Heart left ventricle (tissue), 16 donors: Measurements from ENCODE around the gene TRIM29. TPM values are rescaled to one million over a fixed set of nuclear protein-coding genes. Genes with fewer than 3 reads are reported as not detected.

Experiments
- ATAC-seq, 4 donors: fragments of 200-7000 bp; cut with Tn5 transposase; one replicate each; pipeline ENCODE4 v1.9.1; 2020 to 2022; ENCODE audit warnings: moderate library complexity in 4 of 4, mild to moderate bottlenecking in 3 of 4, moderate number of reproducible peaks in 1 of 4
- DNase-seq, 5 donors: peaks; one replicate each; pipeline ENCODE4 v3.0.0-alpha.2; 2020
- H3K27ac ChIP-seq, 12 donors: fragments of 200-600 bp; sonication (generic) in 4 of 12; one replicate each; pipeline versions ENCODE4 v1.5.0 to v1.8.0; 2016 to 2022; ENCODE audit warnings: mild to moderate bottlenecking in 2 of 12
- H3K27me3 ChIP-seq, 9 donors: fragments of 200-600 bp; sonication (generic) in 2 of 9; one replicate each; pipeline versions ENCODE4 v1.5.1 to v1.8.0; 2016 to 2022; ENCODE audit warnings: mild to moderate bottlenecking in 3 of 9
- H3K36me3 ChIP-seq, 9 donors: fragments of 200-600 bp; sonication (generic) in 2 of 9; one replicate each; pipeline versions ENCODE4 v1.5.0 to v1.8.0; 2018 to 2022; ENCODE audit warnings: mild to moderate bottlenecking in 2 of 9
- H3K4me1 ChIP-seq, 12 donors: fragments of 200-600 bp; sonication (generic) in 4 of 12; one replicate each; pipeline versions ENCODE4 v1.5.0 to v1.8.0; 2016 to 2022; ENCODE audit warnings: mild to moderate bottlenecking in 3 of 12
- H3K4me3 ChIP-seq, 12 donors: fragments of 200-600 bp; sonication (generic) in 4 of 12; one replicate each; pipeline versions ENCODE4 v1.5.0 to v1.8.0; 2017 to 2022; ENCODE audit warnings: mild to moderate bottlenecking in 9 of 12, moderate library complexity in 4 of 12
- H3K9me3 ChIP-seq, 12 donors: fragments of 200-600 bp; sonication (generic) in 4 of 12; one replicate each; pipeline versions ENCODE4 v1.5.0 to v1.8.0; 2016 to 2022; ENCODE audit warnings: mild to moderate bottlenecking in 1 of 12
- POLR2A ChIP-seq, 2 donors: fragments of 450-650 bp; IDR thresholded peaks; one replicate each; pipeline ENCODE4 v1.6.1; 2017; ENCODE audit warnings: antibody characterized with exemption in 2 of 2, mild to moderate bottlenecking in 2 of 2, moderate library complexity in 2 of 2
- WGBS, 4 donors: extraction: QIAGEN DNeasy Blood & Tissue Kit in 2 of 4; methylation state at CpG; one replicate each; pipeline versions ENCODE4 v1.1.5 to v1.1.7; 2013 to 2018; 5-methylcytosine and 5-hydroxymethylcytosine counted together
- intact Hi-C, 10 donors: fragments of 100-400 bp; cut with DNase I; formaldehyde crosslinking; loops; one replicate each; pipeline versions ENCODE4 v1.11.1 to v1.14.2; 2022
- polyA plus RNA-seq, 2 donors: library from polyadenylated mRNA; stranded (reverse); fragments of 200-250 nt; gene quantifications; one replicate each; pipeline ENCODE4 v1.2.3, GENCODE V29; 2013
- total RNA-seq, 9 donors: library from RNA; depleted of rRNA in 2 of 9; stranded (reverse); fragments of >200 nt in 2 of 9; fragmentation: NEBNext Ultra II Directional in 3 of 9; extraction: Animal tissue kit (Norgen Biotek cat#: 25700) in 3 of 9; gene quantifications; one replicate each; pipeline versions ENCODE4 v1.1.0 to v1.2.4, GENCODE V29; 2016 to 2023
- TF ChIP-seq, protein P1 (sequence below), 12 donors: fragments of 200-600 bp; sonication (generic) in 4 of 12; IDR thresholded peaks; one replicate each; pipeline versions ENCODE4 v1.5.0 to v1.8.0; 2018 to 2022; ENCODE audit warnings: antibody characterized with exemption in 12 of 12, mild to moderate bottlenecking in 5 of 12
- donor health status: ischemic (EF 13 %, LVEDD 7.1; RV severe dilation, severe dysfunction).
- donor health status: healthy with polysubstance abuse.
- donor health status: DM: no; HTN: yes; CAD: no.
- donor health status: DM: no; HTN: no; CAD: no.
- donor health status: ischemic (EF 25% LVEDD 6.9; RV normal size, moderate dysfunction).
- donor health status: ischemic (EF 25% LVEDD 5.7; RV mildly dilated, moderate dysfunction).
- donor health status: healthy.
- donor health status: DM: yes; HTN: yes; CAD: no.
- donor health status: ischemic (EF 35%, LVEDD 5.7; RV mildly dilated, moderate dysfunction).
- donor health status: nonischemic (EF 11% LVEDD 7.7; RV severe dilation, severe dysfunction).
- donor health status: DM: yes; HTN: yes; CAD: no.
- donor health status: PGD.
- donor health status: ischemic (EF 29% LVEDD 5.4; RV normal size, mild dysfunction).
- donor health status: nonischemic (EF 23%, LVEDD 6.1; RV moderate dilation, normal function).

Gene TRIM29
- total and polyA plus RNA-seq, 11 donors, result 0.14 to 6.4 (median 0.56) TPM; not detected in 8

DNA sequence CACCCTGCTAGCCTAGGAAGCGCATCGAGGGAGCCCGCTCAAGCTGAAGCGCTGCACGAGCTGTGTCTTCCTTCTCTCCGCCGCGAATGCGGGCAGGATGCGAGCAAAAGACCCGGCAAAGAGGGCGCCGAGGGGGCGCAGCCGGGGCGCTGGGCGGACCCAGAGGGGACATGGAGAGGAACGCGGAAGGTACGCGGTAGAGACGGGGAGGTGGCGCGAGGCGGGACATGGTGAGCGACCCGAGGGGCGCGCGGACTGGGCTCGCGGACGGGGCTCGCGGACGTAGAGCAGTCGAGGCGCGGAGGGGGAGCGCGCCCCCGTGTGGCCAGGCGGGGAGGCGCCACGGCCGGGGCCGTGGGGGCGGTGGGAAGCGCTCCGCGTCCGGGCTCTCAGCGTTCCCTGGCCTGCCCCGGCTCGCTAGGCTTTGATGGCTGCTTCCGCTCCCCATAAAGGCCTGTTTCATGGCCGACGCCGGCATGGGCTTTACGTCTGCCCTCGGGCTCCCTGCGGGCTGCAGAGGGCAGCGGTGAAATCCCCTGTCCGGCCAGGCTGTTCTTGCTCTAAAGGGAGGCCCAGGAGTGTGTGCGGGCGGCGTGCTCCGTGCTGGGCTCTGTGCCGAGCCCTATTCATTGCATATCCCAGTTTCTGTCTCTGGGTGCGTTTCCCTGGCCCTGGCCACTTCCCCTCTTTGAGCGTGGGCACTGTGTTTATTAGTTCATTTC lies 31.2 kb upstream of the TRIM29 start:
- Histone ChIP-seq H3K27me3 (peaks cover 0 to 86% (median 24%) of the 10 kb centered on the region in 9 donors), H3K27ac (peak overlapping the region in 8 of 12 donors; percentile 24 to 55 (median 40)), H3K36me3 (no peaks in the 10 kb centered on the region), H3K4me1 (peaks cover 0 to 25% (median 8%) of the 10 kb centered on the region in 12 donors), H3K9me3 (peaks cover 0 to 18% (median 2%) of the 10 kb centered on the region in 12 donors), H3K4me3 (peak overlapping the region; percentile 25 to 68 (median 53))
- ATAC-seq (peak in 3 of 4 donors; percentile 86 to 94 (median 88)), DNase-seq (peak; percentile 54 to 83 (median 65))
- intact Hi-C loops, result loop anchor here in 4 of 10 donors (5.0 kb wide), 2 partner anchors 502 to 687 kb away; no protein-coding TSS in a partner anchor
- 0 to 1% (median 1%) methylated on average over 24 to 71 of the region's 71 CpGs for WGBS, 4 donors
- TF ChIP-seq, protein P1, sequence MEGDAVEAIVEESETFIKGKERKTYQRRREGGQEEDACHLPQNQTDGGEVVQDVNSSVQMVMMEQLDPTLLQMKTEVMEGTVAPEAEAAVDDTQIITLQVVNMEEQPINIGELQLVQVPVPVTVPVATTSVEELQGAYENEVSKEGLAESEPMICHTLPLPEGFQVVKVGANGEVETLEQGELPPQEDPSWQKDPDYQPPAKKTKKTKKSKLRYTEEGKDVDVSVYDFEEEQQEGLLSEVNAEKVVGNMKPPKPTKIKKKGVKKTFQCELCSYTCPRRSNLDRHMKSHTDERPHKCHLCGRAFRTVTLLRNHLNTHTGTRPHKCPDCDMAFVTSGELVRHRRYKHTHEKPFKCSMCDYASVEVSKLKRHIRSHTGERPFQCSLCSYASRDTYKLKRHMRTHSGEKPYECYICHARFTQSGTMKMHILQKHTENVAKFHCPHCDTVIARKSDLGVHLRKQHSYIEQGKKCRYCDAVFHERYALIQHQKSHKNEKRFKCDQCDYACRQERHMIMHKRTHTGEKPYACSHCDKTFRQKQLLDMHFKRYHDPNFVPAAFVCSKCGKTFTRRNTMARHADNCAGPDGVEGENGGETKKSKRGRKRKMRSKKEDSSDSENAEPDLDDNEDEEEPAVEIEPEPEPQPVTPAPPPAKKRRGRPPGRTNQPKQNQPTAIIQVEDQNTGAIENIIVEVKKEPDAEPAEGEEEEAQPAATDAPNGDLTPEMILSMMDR (IDR thresholded peaks at IDR 0.05), result peak; percentile 76 to 99 (median 94)
- no peak for TF ChIP-seq POLR2A (IDR thresholded peaks at IDR 0.05)

DNA sequence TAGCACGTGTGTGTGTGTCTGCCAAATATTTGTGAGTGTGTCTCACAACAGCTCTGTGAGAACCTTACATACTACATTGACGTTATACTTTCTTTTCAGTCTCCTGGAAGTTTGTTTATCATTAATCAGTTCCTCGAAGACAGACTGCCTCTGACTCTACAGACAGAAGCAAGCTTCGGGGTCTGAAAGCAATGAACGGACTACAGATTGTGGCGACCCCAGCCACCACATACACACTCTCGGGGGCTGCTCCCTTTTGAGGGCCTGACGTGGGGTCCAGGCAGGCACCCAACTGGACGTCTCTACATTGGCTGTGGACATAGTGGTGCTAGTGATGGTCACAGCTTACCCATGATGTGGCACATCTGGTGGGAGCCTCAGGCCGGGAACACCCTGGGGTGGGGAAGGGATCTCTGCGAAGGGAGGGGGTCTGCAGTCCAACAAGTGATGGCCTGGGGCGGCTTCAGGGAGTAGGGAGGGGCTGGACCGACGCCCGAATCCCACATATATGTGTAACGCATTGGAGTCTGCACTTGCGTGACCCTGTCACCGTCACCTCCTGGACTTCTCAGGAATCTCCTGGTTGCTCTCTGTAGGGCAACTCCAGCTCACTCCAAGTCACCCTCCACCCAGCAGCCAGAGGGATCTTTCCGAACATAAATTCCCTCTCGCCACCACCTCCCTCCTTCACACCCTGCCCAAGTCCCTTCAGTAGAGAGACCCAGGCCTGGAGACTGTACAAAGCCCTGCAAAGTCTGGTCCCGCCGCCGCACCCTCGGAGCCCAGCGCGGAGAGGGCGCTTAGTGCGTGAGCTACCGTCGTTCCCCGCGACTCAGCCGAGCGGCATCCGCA lies 30.4 kb upstream of the TRIM29 start:
- H3K36me3 ChIP-seq, result no peaks in the 10 kb centered on the region
- 33 to 44% (median 35%) methylated on average over 23 to 35 of the region's 35 CpGs for WGBS, 4 donors
- DNase-seq (no peak), ATAC-seq (no peak)
- TF ChIP-seq, protein P1 (IDR thresholded peaks at IDR 0.05), result no peak
- TF ChIP-seq POLR2A (IDR thresholded peaks at IDR 0.05), result no peak
- peak overlapping the region in 4 of 12 donors; percentile 26 to 55 (median 42) for H3K27ac ChIP-seq
- H3K4me1 ChIP-seq, result peaks cover 0 to 25% (median 8%) of the 10 kb centered on the region in 12 donors
- H3K9me3 ChIP-seq, result peaks cover 0 to 18% (median 2%) of the 10 kb centered on the region in 12 donors
- peak overlapping the region; percentile 25 to 68 (median 53) for H3K4me3 ChIP-seq
- peaks cover 0 to 81% (median 24%) of the 10 kb centered on the region in 9 donors for H3K27me3 ChIP-seq
- intact Hi-C loops, result loop anchor here in 4 of 10 donors (5.0 kb wide), 2 partner anchors 501 to 686 kb away; no protein-coding TSS in a partner anchor

DNA sequence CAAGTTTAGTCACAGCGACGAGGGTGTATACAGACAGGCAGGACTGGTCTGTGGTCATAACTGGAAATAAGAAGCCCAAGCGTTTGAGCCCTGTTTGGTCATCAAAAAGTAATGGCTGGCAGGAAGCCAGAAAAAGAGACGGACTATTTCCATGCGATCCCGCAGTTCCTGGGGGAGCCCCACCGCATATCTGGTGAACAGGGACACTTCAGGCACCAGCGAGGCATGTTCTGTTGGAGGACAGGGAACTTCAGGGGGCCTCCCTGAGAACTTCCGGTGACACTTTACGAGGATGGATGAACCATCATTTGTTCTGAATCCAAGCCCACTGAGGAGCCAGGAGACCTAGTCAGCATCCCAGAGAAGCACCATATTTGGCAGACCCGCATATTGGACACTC lies 29.7 kb upstream of the TRIM29 start:
- no peak overlapping the region for H3K27ac ChIP-seq
- 58 to 74% (median 67%) methylated on average over 11 of the region's 11 CpGs for WGBS, 4 donors
- H3K4me3 ChIP-seq, result no peak overlapping the region
- intact Hi-C loops, result loop anchor here in 4 of 10 donors (5.0 kb wide), 2 partner anchors 500 to 685 kb away; no protein-coding TSS in a partner anchor
- peaks cover 0 to 18% (median 2%) of the 10 kb centered on the region in 12 donors for H3K9me3 ChIP-seq
- peaks cover 0 to 76% (median 24%) of the 10 kb centered on the region in 9 donors for H3K27me3 ChIP-seq
- H3K4me1 ChIP-seq, result peaks cover 0 to 24% (median 8%) of the 10 kb centered on the region in 12 donors
- ATAC-seq (no peak), DNase-seq (no peak)
- H3K36me3 ChIP-seq, result no peaks in the 10 kb centered on the region
- no peak for TF ChIP-seq POLR2A (IDR thresholded peaks at IDR 0.05)
- TF ChIP-seq, protein P1 (IDR thresholded peaks at IDR 0.05), result no peak
